Measurements from ENCODE around the gene CARD9.
"Not testable (repeated sequence)": the region's sequence is repeated elsewhere in the genome, so short reads cannot be mapped to it uniquely, and the experiment has no call there.

CARD9 gene

GRCh38 chr9:136328011-136328621 lies 45.4 kb downstream of the CARD9 start:
- peak overlapping the region; percentile 45 for H3K4me3 Mint-ChIP-seq
- H3K27ac Mint-ChIP-seq = no peak overlapping the region
- DNase-seq (no peak), ATAC-seq (no peak)
- H3K4me1 Mint-ChIP-seq = peaks cover 3% of the 10 kb centered on the region
- no peaks in the 10 kb centered on the region for H3K9me3 Mint-ChIP-seq
- no peaks in the 10 kb centered on the region for H3K27me3 Mint-ChIP-seq
- H3K36me3 Mint-ChIP-seq (ENCODE audit: low read depth) = no peaks in the 10 kb centered on the region

- H3K36me3 Mint-ChIP-seq (ENCODE audit: low read depth) = no peaks in the 10 kb centered on the region
- no peaks in the 10 kb centered on the region for H3K27me3 Mint-ChIP-seq
- H3K4me1 Mint-ChIP-seq = peaks cover 3% of the 10 kb centered on the region
- no peaks in the 10 kb centered on the region for H3K9me3 Mint-ChIP-seq
- no peak within 1 kb of the TSS for H3K27ac Mint-ChIP-seq
- peak; percentile 40 for DNase-seq
- ATAC-seq = peak; percentile 14
- peak within 1 kb of the TSS; percentile 53 for H3K4me3 Mint-ChIP-seq
Measured at GRCh38 chr9:136327304-136327974, 46.0 kb downstream of the CARD9 start, which contains the start of gene GPSM1. GPSM1 (plus strand) TSS chr9:136327539; CDS start chr9:136327696, 157 bp downstream.

- no peaks in the 10 kb centered on the region for H3K9me3 Mint-ChIP-seq
- ATAC-seq = no peak
- no peak for DNase-seq
- no peaks in the 10 kb centered on the region for H3K36me3 Mint-ChIP-seq (ENCODE audit: low read depth)
- peaks cover 3% of the 10 kb centered on the region for H3K4me1 Mint-ChIP-seq
- H3K27ac Mint-ChIP-seq = no peak overlapping the region
- peak overlapping the region; percentile 53 for H3K4me3 Mint-ChIP-seq
- H3K27me3 Mint-ChIP-seq = no peaks in the 10 kb centered on the region
Measured at GRCh38 chr9:136326761-136327303, 46.6 kb downstream of the CARD9 start.

GRCh38 chr9:136326061-136326760 lies 47.3 kb downstream of the CARD9 start:
- Mint-ChIP-seq H3K27ac (no peak overlapping the region), H3K4me1 (peaks cover 3% of the 10 kb centered on the region), H3K27me3 (no peaks in the 10 kb centered on the region), H3K36me3 (ENCODE audit: low read depth) (no peaks in the 10 kb centered on the region), H3K9me3 (no peaks in the 10 kb centered on the region), H3K4me3 (no peak overlapping the region)
- DNase-seq (no peak), ATAC-seq (no peak)

GRCh38 chr9:136325358-136325757 lies 48.1 kb downstream of the CARD9 start:
- H3K27ac Mint-ChIP-seq = no peak overlapping the region
- H3K9me3 Mint-ChIP-seq = no peaks in the 10 kb centered on the region
- DNase-seq (no peak), ATAC-seq (no peak)
- peaks cover 3% of the 10 kb centered on the region for H3K4me1 Mint-ChIP-seq
- no peaks in the 10 kb centered on the region for H3K36me3 Mint-ChIP-seq (ENCODE audit: low read depth)
- H3K27me3 Mint-ChIP-seq = no peaks in the 10 kb centered on the region
- no peak overlapping the region for H3K4me3 Mint-ChIP-seq

GRCh38 chr9:136324501-136325300 lies 48.8 kb downstream of the CARD9 start:
- H3K36me3 Mint-ChIP-seq (ENCODE audit: low read depth) = no peaks in the 10 kb centered on the region
- H3K4me3 Mint-ChIP-seq = no peak overlapping the region
- peaks cover 3% of the 10 kb centered on the region for H3K4me1 Mint-ChIP-seq
- H3K27me3 Mint-ChIP-seq = no peaks in the 10 kb centered on the region
- no peak for ATAC-seq
- no peak overlapping the region for H3K27ac Mint-ChIP-seq
- DNase-seq = no peak
- no peaks in the 10 kb centered on the region for H3K9me3 Mint-ChIP-seq

GRCh38 chr9:136323371-136323789 lies 50.1 kb downstream of the CARD9 start:
- DNase-seq (no peak), ATAC-seq (no peak)
- no peak overlapping the region for H3K27ac Mint-ChIP-seq
- H3K4me3 Mint-ChIP-seq = no peak overlapping the region
- no peaks in the 10 kb centered on the region for H3K36me3 Mint-ChIP-seq (ENCODE audit: low read depth)
- no peaks in the 10 kb centered on the region for H3K27me3 Mint-ChIP-seq
- H3K9me3 Mint-ChIP-seq = no peaks in the 10 kb centered on the region
- no peaks in the 10 kb centered on the region for H3K4me1 Mint-ChIP-seq

GRCh38 chr9:136322756-136323330 lies 50.6 kb downstream of the CARD9 start:
- Mint-ChIP-seq H3K27ac (no peak overlapping the region), H3K4me1 (no peaks in the 10 kb centered on the region), H3K4me3 (no peak overlapping the region), H3K27me3 (no peaks in the 10 kb centered on the region), H3K36me3 (ENCODE audit: low read depth) (no peaks in the 10 kb centered on the region), H3K9me3 (no peaks in the 10 kb centered on the region)
- DNase-seq (no peak), ATAC-seq (no peak)

GRCh38 chr9:136321561-136321960 lies 51.9 kb downstream of the CARD9 start:
- Mint-ChIP-seq H3K4me3 (no peak overlapping the region), H3K4me1 (no peaks in the 10 kb centered on the region), H3K9me3 (no peaks in the 10 kb centered on the region), H3K36me3 (ENCODE audit: low read depth) (no peaks in the 10 kb centered on the region), H3K27me3 (no peaks in the 10 kb centered on the region), H3K27ac (no peak overlapping the region)
- no peak for DNase-seq
- ATAC-seq = no peak

GRCh38 chr9:136320972-136321371 lies 52.5 kb downstream of the CARD9 start:
- H3K4me1 Mint-ChIP-seq = not testable (repeated sequence)

GRCh38 chr9:136319955-136320354 lies 53.5 kb downstream of the CARD9 start:
- not testable (repeated sequence) for ATAC-seq, H3K4me1 Mint-ChIP-seq, H3K4me3 Mint-ChIP-seq

More at GRCh38 chr9:136320972-136321371, 52.5 kb downstream of the CARD9 start:
- not testable (repeated sequence) for H3K36me3 Mint-ChIP-seq (ENCODE audit: low read depth); H3K27ac Mint-ChIP-seq; H3K9me3 Mint-ChIP-seq; DNase-seq; ATAC-seq; H3K4me3 Mint-ChIP-seq; H3K27me3 Mint-ChIP-seq

GRCh38 chr9:136319244-136319643 lies 54.2 kb downstream of the CARD9 start:
- H3K36me3 Mint-ChIP-seq (ENCODE audit: low read depth); H3K4me1 Mint-ChIP-seq; H3K4me3 Mint-ChIP-seq; H3K27me3 Mint-ChIP-seq; DNase-seq; ATAC-seq; H3K27ac Mint-ChIP-seq: not testable (repeated sequence)
- H3K9me3 Mint-ChIP-seq = peaks cover 10% of the 10 kb centered on the region

More at GRCh38 chr9:136319955-136320354, 53.5 kb downstream of the CARD9 start:
- DNase-seq; H3K27ac Mint-ChIP-seq; H3K36me3 Mint-ChIP-seq (ENCODE audit: low read depth); H3K27me3 Mint-ChIP-seq; H3K9me3 Mint-ChIP-seq: not testable (repeated sequence)

- DNase-seq (no peak), ATAC-seq (no peak)
- Mint-ChIP-seq H3K4me3 (no peak overlapping the region), H3K4me1 (no peaks in the 10 kb centered on the region), H3K36me3 (ENCODE audit: low read depth) (peaks cover 3% of the 10 kb centered on the region), H3K27me3 (no peaks in the 10 kb centered on the region), H3K9me3 (peaks cover 10% of the 10 kb centered on the region), H3K27ac (no peak overlapping the region)
Measured at GRCh38 chr9:136318776-136319241, 54.7 kb downstream of the CARD9 start.
